GM13977 (cell line): Measurements from ENCODE around the gene SLCO4A1.

ENCODE experiments used
- DNase-seq: peaks from one replicate; pipeline ENCODE4 v3.0.0; 2012; ENCODE audit warnings: low spot score
- in situ Hi-C: fragments of 300-500 bp; cut with MboI; formaldehyde crosslinking; loops from one replicate; pipeline ENCODE4 v1.12.0; 2022; ENCODE audit warnings: low sequenced_read_pairs, low pct_unique_long_range_greater_than_20kb, mixed read lengths, inconsistent platforms; ENCODE audit not compliant: unreplicated experiment
- TF ChIP-seq, protein P1 (sequence below): IDR thresholded peaks from 2 replicates; pipeline ENCODE4 v1.5.1; 2012; ENCODE audit warnings: mild to moderate bottlenecking, control low read depth; ENCODE audit not compliant: insufficient read depth; ENCODE audit errors: extremely low read depth, missing control alignments

The SLCO4A1 gene

DNA sequence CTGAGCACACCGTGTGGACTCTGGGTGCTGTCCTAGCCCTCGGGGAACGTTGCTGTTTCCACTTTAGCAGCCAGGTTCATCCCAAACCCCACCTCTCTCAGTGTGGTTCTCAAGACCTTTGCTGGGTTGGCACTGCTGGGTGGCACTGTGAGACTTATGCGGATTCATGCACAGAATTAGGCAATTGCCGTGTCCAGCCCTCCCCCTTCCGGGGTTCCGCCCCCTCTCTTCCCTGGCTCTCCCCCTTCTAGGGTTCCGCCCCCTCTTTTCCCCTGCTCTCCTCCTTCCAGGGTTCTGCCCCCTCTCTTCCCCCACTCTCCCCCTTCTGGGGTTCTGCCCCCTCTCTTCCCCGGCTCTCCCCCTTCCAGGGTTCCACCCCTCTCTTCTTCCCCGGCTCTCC, 39.8 kb upstream of the SLCO4A1 start:
- DNase-seq: no peak
- in situ Hi-C loops: no loop called here
- TF ChIP-seq, protein P1, sequence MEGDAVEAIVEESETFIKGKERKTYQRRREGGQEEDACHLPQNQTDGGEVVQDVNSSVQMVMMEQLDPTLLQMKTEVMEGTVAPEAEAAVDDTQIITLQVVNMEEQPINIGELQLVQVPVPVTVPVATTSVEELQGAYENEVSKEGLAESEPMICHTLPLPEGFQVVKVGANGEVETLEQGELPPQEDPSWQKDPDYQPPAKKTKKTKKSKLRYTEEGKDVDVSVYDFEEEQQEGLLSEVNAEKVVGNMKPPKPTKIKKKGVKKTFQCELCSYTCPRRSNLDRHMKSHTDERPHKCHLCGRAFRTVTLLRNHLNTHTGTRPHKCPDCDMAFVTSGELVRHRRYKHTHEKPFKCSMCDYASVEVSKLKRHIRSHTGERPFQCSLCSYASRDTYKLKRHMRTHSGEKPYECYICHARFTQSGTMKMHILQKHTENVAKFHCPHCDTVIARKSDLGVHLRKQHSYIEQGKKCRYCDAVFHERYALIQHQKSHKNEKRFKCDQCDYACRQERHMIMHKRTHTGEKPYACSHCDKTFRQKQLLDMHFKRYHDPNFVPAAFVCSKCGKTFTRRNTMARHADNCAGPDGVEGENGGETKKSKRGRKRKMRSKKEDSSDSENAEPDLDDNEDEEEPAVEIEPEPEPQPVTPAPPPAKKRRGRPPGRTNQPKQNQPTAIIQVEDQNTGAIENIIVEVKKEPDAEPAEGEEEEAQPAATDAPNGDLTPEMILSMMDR: no peak

DNA sequence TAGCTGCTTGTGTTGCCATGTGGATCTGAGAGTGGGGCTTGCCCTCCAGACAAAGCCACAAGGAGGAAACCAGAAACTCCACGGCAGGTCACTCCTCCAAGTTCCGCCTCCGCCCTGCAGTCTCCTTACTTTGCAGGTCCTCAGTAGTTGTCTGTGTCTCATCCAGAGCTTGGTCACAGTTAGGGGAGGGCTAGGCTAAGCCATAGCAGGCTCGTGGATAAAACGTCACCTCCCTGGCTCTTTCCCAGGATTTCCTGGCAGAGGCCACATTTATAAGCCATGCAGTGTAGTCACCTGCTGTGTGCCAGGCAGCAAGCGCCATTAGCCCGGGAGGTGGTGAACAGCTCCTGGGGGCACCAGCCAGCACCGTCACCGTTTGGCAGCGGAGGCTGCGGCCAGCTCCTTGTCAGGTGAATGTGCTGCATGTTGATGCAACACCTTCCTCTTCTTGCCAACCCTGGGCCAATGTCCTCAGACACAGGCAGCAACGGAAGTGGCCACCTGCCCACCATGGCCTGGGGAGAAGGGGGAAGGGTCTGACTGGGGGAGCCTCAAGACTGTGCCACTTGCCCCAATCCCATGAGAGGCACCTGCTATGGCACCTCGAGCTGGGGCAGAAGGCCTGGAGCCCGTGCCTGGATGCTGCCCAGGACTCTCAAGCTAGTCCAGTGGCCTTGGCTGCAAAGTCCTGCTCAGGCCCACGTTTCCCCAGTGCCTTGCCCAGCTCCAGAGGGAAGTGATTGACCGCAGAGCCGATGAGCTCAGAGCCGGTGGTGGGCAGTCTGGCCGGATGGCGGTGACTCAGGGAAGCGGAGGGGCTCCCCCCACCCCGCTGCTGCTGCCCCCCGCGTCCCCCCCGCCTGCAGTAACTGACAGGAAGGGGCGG, 39.0 kb upstream of the SLCO4A1 start:
- DNase-seq: peak; percentile 72
- in situ Hi-C loops: no loop called here
- TF ChIP-seq, protein P1: no peak

GRCh38 chr20:62603907-62604785, 38.2 kb upstream of the SLCO4A1 start:
- in situ Hi-C loops: no loop called here
- TF ChIP-seq, protein P1: no peak
- DNase-seq: no peak

- in situ Hi-C loops: no loop called here
- DNase-seq: no peak
- TF ChIP-seq, protein P1: no peak
Observed at GRCh38 chr20:62604796-62605195, 37.5 kb upstream of the SLCO4A1 start.

- TF ChIP-seq, protein P1: no peak
- in situ Hi-C loops: no loop called here
- no peak for DNase-seq
Observed at GRCh38 chr20:62605236-62605943, 36.9 kb upstream of the SLCO4A1 start.

DNA sequence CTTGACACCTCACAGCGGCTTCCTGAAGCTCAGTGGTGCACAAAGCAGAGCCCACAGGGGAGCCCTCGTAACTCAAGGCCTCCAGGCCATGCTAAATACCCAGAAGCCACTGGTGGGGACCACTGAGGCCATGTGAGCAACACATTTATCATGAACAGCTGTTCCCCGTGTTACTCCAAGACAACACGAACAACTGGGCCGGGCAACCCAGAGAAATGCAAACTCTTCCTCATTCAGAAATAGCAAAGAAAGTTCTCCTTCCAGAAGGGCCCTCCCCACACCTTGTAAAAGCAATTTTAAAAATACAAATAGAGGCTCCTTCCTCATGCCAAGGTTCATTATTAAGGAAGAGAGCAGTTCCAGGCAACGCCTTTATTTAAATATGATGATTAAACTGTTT, 36.3 kb upstream of the SLCO4A1 start:
- in situ Hi-C loops: no loop called here
- TF ChIP-seq, protein P1: no peak
- no peak for DNase-seq
